Measurements from ENCODE around the gene SLC9B1.

SLC9B1 gene, protein sequence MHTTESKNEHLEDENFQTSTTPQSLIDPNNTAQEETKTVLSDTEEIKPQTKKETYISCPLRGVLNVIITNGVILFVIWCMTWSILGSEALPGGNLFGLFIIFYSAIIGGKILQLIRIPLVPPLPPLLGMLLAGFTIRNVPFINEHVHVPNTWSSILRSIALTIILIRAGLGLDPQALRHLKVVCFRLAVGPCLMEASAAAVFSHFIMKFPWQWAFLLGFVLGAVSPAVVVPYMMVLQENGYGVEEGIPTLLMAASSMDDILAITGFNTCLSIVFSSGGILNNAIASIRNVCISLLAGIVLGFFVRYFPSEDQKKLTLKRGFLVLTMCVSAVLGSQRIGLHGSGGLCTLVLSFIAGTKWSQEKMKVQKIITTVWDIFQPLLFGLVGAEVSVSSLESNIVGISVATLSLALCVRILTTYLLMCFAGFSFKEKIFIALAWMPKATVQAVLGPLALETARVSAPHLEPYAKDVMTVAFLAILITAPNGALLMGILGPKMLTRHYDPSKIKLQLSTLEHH

DNA sequence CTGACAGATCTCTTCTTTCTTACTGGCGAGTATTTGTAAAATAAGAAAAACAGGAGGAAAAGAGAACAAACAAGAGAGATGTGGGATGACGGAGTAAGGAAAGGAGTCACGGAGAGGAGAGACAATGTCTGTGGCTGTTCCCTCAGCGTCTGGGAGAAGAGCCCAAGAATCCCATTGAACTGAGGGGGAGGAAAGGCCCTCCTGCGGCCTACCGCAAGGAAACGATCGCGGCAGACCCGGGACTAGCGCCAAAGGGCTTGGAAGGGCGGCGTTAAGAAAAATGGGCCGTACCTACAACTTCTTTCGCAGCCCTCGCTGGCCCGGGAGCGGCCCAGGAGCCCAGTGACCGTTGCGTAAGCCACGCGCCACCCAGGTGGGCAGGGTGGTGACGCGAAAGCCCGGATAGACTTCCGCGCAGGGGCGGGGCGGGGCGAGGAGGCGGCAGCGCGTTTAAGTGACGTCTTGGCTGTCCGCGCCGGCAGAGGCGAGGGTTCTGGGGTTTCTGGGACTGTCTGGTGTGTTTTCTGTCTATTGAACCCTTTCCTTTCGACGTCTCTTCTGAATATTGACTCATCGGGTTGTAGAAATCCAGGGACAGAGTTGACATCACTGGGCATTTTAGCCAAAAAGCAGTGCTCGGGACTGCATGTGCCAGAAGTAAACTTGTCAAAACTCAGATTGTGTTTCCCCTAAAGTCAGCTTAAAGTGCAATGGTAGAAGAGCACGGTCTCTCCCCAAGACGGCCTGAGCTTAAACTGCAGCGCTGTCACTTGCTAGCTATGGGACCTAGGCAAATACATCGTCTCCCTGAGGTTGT lies at the start of gene SLC9B1:
Gene SLC9B1, minus strand, starts transcription at position 398 of the 817 bp plus-strand sequence. CDS start 27,994 bp downstream, outside the sequence.
- peak; percentile 89 to 91 for DNase-seq (ENCODE audit: extremely low read depth in 1 of 2, low read depth in 1 of 2)

DNA sequence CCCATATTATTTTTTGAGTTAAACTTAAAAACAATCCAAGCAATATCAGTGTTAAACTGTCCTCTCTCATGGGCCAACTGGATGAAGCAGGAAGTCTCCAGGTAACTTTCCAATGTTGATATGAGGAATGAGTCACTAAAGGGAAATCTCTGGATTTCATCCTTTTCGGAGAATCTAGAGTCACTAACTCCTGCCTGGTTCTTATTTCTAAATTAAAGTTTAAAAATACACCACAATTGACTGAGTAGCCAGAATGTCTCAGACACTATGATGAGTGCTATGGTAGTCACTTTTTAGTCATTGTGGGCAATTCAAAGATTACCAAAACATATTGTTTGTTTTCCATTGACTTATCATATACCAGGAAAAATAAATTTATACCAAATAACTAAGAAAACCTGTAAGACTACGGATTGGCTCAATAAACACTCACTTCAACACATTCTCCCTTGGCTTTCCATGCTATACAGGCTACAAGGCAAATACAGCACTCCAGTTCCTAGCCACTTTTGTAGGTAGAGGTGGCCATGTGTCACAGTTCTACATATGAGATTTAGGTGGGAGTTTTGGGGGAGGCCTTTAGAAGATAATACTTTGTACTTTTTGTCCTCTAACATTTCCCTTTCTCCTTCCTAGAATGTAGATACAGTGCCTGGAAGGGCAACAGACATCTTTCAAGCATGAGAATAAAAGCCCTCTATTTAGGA lies 48.5 kb upstream of the SLC9B1 start:
- no peak for DNase-seq (ENCODE audit: extremely low read depth in 1 of 2, low read depth in 1 of 2)

DNA sequence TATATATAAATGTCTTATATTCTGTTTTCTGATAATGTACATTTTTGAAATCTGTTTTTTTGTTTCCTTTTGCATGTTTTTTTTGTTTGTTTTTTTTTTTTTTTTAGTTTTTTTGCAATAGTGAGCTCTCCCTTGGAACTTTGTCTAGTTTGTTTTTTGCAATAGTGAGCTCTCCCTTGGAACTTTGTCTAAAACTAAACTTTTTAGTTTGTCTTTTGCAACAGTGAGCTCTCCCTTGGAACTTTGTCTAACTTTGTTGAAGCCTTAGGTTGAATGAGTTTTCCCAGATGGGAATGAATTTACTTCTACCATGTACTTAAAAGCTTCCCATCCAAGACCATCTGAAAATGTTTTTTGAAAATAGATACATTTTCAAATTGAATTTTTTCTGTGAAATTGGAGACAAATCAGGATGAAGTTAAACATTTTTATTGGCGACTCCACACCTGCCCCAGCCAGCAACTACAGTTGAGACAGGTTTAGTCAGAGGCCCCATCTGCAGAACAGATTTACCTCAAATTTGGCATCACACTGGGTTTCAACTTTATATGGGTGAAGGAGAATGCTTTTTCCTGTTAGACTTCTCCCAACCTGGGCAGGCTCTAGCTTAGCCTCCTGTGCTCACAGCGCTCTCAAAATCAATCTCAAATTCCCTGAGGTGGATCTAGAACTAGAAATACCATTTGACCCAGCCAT lies 41.1 kb upstream of the SLC9B1 start:
- no peak for DNase-seq (ENCODE audit: extremely low read depth in 1 of 2, low read depth in 1 of 2)

DNA sequence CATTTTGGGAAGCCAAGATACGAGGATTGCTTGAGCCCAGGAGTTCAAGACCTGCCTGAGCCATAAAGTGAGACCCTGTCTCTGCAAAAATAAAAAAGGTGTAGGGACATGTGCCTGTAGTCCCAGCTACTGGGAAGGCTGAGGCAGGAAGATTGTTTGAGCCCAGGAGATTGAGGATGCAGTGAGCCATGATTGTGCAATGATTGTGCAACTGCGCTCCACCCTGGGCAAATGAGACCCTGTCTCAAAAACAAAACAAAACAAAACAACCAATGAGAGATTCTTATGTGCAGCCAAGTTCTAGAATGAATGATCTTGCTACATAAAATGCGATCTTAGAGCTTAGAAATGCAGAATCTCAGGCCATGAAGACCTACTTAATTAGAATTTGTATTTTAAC lies 34.5 kb upstream of the SLC9B1 start:
- no peak for DNase-seq (ENCODE audit: extremely low read depth in 1 of 2, low read depth in 1 of 2)

DNA sequence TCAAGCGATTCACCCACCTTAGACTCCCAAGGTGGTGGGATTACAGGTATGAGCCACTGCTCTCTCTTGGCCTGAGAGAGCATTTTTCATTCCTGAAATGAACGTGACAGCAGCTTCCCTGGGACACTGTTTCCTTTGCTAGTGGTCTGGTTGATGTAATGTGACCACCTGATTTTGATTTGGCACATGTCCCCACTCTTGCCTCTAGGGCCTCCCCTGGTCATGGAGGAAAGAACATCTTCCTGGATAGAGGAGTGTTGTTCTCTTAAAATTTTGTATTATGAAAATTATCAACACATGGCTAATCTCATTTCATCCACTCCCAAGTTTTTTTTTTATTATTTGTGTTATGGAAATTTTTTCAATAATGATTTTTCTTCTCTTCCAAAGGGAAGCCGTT lies 33.3 kb upstream of the SLC9B1 start:
- no peak for DNase-seq (ENCODE audit: extremely low read depth in 1 of 2, low read depth in 1 of 2)

DNA sequence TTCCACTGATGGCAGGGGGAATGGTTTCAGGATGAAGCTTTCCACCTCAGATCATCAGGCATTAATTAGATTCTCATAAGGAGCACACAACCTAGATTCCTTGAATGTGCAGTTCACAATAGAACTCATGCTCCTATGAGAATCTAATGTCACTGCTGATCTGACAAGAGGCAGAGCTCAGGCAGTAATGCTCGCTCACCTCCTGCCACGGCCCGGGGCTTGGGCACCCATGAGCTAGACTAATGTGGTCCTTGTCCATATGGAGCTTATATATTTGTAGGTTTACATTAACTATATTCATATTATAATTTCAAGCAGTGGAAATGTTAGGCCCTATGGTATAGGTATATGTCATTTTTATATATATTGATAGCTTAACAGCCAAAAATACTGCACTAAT lies 32.6 kb upstream of the SLC9B1 start:
- DNase-seq (ENCODE audit: extremely low read depth in 1 of 2, low read depth in 1 of 2) = no peak

DNA sequence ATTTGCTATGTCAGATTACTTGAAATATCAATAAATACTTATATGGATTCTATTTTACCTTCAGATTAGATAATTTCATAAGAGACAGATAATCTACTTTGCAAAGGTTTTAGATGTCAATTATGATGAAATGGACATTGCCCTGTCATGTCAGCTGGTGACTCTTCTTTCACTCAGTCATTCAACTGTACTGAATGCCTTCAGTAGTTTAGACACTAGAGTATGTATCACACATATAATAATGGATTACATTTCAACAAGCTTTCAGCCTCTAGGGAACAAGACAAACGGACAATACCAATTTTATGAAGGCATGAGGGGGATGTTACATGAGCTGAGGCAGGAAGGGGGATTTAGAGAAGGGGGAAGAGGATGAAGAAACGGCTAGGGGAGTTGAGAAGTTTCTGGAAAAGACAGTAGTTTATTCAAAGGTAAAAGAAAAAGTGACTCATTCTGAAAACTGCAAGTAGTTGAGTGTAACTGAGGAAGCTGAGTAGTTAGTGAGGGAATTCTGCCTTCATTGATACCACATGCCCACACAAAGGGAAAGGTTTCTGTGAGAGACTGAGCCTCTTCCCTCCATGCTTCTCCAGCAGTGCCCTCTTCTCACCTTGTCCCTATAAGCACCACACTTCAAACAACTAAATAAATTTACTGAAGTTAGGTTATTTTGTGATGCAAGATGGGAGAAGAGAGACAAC lies 31.4 kb upstream of the SLC9B1 start:
- DNase-seq (ENCODE audit: extremely low read depth in 1 of 2, low read depth in 1 of 2) = no peak

DNA sequence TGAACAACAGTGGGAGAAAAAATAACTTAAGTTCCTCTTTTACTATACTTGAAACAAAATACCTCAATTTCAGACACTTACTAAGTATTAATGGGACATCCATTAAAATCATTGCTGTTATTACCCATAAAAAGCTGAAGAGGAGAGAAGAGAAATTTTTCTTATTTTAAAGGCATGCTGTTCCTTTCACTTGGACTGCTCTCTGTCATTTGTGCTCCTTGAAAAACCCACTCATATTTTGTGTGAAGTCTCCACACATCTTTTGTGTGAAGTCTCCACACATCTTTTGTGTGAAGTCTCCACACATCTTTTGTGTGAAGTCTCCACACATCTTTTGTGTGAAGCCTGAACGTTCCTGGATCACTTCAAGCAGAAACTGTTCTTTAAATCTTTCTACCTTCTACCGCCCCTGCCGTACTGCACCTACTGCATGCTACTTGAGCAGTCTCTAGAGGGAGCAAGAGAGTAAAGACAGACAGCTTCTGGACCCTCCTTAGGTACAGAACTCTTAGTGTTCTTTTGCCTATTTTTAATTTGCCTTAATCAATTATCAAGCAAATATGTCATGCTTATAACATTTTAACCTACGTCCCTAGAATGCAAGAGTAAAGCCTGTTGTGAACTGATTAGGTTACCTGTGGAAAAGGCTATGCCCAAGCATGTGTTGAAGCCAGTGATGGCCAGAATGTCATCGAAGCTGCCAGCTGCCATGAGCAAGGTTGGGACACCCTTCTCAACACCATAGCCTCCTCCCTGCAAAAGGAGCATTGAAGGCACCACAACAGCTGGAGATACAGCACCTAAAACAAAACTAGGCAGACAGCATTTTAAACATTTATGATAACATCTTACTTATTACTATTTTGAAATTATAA lies 27.1 kb upstream of the SLC9B1 start:
- DNase-seq (ENCODE audit: extremely low read depth in 1 of 2, low read depth in 1 of 2) = no peak

DNA sequence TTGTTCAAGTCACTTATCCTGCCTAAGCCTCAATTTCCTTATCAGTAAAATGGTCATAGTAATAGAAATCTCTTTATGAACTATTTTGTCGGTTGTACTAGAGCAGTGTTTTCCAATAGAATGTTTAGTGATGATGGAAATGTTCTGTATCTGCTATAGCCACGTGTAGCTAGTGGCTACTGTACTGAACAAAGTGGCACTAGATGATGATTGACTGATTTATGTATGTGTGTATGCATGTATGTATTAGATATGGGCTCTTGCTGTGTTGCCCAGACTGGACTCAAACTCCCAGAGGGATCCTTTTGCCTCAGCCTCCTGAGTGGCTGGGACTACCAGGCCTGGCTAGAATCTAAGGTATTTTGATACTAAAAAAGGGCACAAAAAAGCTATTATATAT lies 24.7 kb upstream of the SLC9B1 start:
- DNase-seq (ENCODE audit: extremely low read depth in 1 of 2, low read depth in 1 of 2) = no peak

DNA sequence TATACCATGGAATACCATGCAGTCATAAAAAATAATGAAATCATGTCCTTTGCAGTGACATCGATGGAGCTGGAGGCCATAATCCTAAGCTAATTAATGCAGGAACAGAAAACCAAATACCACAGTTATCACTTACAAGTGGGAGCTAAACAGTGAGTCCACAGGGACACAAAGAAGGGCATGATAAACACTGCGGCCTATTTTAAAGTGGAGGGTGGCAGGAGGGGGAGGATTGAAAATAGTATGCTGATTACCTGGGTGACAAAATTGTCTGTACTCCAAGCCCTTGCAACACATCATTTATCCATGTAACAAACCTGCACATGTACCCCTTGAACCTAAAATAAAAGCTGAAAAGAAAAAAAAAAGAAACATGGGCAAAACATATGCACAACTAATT lies 16.7 kb upstream of the SLC9B1 start:
- DNase-seq (ENCODE audit: extremely low read depth in 1 of 2, low read depth in 1 of 2) = no peak

DNA sequence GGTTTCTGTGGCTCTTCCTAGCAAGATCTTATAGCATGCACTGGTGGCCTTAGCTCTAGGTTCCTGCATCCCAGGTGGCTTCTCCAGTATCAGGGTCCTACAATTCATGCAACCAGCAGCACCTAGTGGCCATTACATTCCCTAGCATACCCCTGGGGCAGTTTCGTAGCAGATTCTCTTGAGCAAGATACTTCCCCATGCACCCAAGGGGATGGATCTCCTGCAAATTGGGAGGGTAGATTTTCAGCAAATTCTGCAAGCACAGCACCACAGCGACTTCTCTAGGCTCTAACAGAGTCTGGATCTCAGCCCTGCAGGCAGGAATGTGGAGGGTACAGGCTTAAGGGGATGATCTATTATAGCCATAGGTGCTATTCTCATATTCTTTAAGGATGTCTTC lies 13.1 kb upstream of the SLC9B1 start:
- DNase-seq (ENCODE audit: extremely low read depth in 1 of 2, low read depth in 1 of 2) = no peak

DNA sequence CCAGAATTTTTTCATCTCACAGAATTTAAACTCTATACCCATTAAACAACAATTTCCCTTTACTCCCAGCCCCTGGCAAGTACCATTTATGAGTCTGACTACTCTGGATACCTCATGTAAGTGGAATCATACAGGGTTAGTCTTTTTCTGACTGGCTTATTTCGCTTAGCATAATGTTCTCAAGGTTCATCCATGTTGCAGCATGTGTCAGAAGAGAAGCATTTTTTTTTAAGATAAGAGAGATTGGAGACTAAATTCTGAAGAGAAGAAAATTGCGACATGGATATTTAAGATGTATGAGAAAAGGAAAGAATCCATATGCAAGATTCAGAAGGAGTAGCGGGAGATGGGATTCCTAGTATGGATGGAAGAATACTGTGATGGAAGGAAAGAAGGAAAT lies 11.3 kb upstream of the SLC9B1 start:
- no peak for DNase-seq (ENCODE audit: extremely low read depth in 1 of 2, low read depth in 1 of 2)

DNA sequence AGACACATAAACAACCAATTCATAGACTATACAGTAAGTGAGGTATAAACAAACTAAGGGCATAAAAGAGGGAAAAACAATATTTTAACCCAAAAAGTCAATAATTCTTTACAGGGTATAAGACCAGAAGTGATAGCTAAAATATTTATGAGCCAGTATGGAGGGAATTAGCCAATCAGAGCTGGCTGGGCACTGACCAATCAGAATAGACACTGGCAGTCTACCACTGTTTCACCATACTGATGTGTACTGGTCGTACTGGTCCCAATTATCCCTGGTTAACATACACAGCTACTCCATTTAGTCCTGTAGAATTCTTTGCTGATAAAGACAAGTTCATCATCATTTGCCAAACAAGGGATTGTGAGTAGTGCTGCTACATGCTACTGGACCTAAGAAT lies 9.8 kb upstream of the SLC9B1 start:
- DNase-seq (ENCODE audit: extremely low read depth in 1 of 2, low read depth in 1 of 2) = no peak

DNA sequence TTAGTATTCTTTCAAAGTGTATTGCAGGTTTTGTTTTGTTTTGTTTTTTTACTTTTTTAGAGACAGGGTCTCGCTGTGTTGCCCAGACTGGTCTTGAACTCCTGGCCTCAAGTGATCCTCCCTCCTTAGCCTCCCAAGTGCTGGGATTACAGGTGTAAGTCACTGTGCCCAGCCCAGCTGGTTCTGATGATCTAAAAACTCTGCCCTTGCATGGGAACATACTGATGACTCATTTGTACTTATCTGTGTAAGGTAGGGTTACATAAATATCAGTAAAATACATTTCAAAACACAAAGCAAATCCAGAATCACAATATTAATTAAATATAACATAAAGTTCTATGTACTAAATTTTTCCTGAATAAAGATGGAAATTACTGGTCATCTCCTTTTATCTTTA lies 7.4 kb upstream of the SLC9B1 start:
- no peak for DNase-seq (ENCODE audit: extremely low read depth in 1 of 2, low read depth in 1 of 2)

DNA sequence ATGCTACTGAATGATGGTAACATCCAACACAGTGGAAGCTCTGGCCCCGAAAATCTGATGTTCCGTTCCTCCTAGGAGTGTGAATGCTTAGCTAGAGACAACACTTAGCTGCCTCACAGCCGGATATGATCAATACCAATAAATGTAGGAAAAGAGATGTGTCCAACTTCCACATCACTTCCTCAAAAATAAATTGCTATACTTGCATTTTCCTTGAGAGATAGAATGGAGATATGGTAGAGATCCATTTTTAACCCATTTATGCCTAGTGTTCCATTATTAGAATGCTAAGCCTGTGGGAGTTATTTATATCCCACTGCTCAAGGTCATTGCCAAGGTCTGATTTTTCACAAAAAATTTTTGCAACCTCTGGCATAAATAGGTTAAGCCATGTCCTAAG lies 5.5 kb upstream of the SLC9B1 start:
- no peak for DNase-seq (ENCODE audit: extremely low read depth in 1 of 2, low read depth in 1 of 2)

DNA sequence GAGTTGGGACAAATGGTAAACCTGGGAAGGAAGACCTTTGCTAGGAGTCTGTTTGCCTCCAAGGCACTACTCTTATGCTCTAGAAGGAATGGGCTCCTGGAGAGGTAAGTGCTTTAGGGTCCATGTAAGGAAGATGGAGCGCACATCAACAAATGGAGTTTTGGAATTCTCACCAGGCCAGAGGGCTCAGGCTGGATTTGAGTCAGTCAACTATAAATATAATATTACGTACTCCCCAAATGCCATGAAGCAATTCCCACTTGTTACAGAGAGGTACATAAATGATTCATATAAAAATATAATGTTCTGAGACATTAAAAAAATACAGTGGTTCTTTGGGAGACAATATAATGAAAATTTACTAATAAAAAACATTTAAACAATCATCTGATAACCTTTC lies 1.6 kb upstream of the SLC9B1 start:
- no peak for DNase-seq (ENCODE audit: extremely low read depth in 1 of 2, low read depth in 1 of 2)

DNA sequence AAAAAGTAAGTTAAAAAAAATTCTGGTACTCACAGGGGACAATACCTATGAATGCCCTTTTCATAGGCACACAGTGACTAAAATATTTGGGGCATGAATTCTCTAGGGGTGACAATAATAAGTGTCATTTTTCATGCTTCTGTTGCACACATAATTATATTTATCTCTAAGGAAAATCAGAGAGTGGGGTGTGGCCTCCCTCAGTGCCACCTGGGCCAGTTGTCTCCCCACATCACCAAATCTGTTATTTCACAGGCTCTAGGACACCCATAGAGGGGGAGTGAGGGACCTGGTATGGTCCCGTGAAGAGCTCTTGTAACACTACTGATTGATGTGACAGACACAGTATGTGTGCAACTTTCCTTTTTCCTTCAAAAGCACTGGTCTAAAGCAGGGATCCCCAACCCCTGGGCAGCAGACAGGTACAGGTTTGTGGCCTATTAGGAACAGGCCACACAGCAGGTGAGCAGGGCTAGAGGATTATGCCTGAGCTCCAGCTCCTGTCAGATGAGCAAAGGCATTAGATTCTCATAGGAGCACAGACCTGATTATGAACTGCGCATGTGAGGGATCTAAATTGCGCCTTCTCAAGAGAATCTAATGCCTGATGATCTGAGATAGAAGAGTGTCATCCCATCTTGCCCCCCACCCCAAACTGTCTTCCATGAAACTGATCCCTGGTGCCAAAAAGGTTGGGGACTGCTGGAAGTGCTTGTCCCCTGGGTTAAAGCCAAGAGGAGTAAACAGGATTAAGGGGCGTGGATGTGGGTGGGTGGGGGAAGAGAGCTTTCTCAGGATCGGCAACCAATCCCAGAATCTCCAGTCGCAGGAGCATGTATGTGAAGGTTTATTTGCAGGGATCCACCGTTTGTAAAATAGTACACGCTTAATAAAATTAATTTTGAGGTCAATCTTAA lies 856 bp downstream of the SLC9B1 start:
- no peak for DNase-seq (ENCODE audit: extremely low read depth in 1 of 2, low read depth in 1 of 2)

DNA sequence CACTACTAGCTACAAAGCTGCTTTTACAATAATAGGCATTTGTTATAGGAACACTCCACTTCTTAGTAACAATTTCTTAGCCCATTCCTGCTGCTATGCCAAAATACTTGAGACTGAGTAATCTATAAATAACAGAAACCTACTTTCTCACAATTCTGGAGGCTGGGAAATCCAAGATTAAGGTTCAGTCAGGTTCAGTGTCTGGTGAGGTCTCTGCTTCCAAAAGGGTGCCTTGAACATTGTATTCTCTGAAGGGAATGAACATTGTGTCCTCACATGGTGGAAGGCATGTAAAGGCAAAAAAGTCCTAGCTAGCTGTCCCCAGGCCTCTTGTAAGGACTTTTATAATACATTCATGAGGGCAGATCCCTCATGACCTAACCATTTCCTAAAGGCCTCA lies 7.0 kb downstream of the SLC9B1 start:
- no peak for DNase-seq (ENCODE audit: extremely low read depth in 1 of 2, low read depth in 1 of 2)
